Measurements from ENCODE around the gene BIRC6. TPM values are rescaled to one million over a fixed set of nuclear protein-coding genes. Genes with fewer than 3 reads are reported as not detected.
"Not testable (repeated sequence)": the region's sequence is repeated elsewhere in the genome, so short reads cannot be mapped to it uniquely, and the experiment has no call there.

Gene BIRC6
- total RNA-seq, 2 experiments from 2014 or later: 81.2 to 125 TPM

DNA sequence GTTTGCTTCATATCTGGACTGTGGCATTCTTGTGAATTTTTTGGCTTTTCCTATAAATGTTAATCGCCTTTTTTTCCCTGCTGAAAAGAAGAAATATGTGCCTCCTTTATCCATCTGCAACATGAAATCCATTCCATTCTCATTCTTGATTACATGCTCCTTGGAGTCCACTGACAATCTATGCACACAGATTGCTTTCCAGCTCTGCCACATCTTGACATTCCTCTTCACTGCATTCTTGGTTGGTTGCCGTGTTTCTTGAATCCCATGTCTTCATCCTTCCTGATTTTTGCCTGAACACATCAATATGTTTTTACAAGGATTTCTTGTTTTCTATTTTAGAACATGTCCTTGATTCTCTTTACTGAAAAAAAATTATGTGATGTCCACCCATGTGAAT, 26.7 kb upstream of the BIRC6 start:
- Histone ChIP-seq H3K4me1 (ENCODE audit: insufficient read depth, low read length, poor library complexity, severe bottlenecking) (no peaks in the 10 kb centered on the region), H3K9me3 (ENCODE audit: low read length) (no peaks in the 10 kb centered on the region), H4K20me1 (ENCODE audit: insufficient read depth, low read length) (no peaks in the 10 kb centered on the region), H3K79me2 (ENCODE audit: insufficient read depth, low read depth, low read length) (no peaks in the 10 kb centered on the region), H3K36me3 (ENCODE audit: insufficient read depth, low read length) (no peaks in the 10 kb centered on the region), H3K27ac (ENCODE audit: low read depth, low read length, poor library complexity, severe bottlenecking) (no peak overlapping the region), H2AFZ (ENCODE audit: low read length) (no peak overlapping the region), H3K9me2 (ENCODE audit: insufficient read depth, low read length) (no peaks in the 10 kb centered on the region), H3K4me3 (ENCODE audit: low read depth, low read length, poor library complexity, severe bottlenecking) (no peak overlapping the region), H3K4me2 (ENCODE audit: low read length) (no peak overlapping the region)
- no peak for DNase-seq (ENCODE audit: low spot score)
- ChIA-PET CTCF (ENCODE audit: unreplicated experiment) (no interaction called here), POLR2A (interaction anchor here (0.6 kb wide), 1 partner anchor 50 kb away, joined by 3 read pairs; no protein-coding TSS in a partner anchor)
- BruUV-seq (replicated peaks): no TSS peak
- TF ChIP-seq, protein P1, sequence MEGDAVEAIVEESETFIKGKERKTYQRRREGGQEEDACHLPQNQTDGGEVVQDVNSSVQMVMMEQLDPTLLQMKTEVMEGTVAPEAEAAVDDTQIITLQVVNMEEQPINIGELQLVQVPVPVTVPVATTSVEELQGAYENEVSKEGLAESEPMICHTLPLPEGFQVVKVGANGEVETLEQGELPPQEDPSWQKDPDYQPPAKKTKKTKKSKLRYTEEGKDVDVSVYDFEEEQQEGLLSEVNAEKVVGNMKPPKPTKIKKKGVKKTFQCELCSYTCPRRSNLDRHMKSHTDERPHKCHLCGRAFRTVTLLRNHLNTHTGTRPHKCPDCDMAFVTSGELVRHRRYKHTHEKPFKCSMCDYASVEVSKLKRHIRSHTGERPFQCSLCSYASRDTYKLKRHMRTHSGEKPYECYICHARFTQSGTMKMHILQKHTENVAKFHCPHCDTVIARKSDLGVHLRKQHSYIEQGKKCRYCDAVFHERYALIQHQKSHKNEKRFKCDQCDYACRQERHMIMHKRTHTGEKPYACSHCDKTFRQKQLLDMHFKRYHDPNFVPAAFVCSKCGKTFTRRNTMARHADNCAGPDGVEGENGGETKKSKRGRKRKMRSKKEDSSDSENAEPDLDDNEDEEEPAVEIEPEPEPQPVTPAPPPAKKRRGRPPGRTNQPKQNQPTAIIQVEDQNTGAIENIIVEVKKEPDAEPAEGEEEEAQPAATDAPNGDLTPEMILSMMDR (conservative IDR thresholded peaks at IDR 0.05; ENCODE audit: low read length): no peak
- TF ChIP-seq EZH2phosphoT487 (IDR thresholded peaks at IDR 0.05; ENCODE audit: borderline replicate concordance, low read depth, low read length): no peak
- intact Hi-C loops (cut with micrococcal nuclease; ENCODE audit: unreplicated experiment): no loop called here

DNA sequence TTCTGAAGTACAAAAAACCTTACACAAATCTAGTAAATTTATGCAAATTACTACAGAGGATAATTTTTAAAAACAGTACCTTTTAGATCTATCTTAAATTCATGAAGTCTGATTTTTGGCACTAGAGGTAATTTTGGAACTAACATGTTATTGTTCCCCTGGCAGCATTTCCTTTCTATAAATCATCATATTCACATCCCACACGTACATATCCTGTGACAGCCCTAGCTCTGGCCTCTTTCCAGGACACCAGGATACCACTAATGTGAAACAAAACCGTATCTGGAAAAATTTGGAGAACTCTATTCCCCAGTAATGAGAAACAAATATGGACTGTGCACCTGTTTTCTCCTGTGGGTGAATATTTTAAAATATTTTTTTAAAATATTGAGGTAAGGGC, 14.0 kb upstream of the BIRC6 start:
- no TSS peak for BruUV-seq (replicated peaks)
- intact Hi-C loops (cut with micrococcal nuclease; ENCODE audit: unreplicated experiment): no loop called here
- H2AFZ ChIP-seq (ENCODE audit: low read length): no peak overlapping the region
- H3K36me3 ChIP-seq (ENCODE audit: insufficient read depth, low read length): no peaks in the 10 kb centered on the region
- H3K27ac ChIP-seq (ENCODE audit: low read depth, low read length, poor library complexity, severe bottlenecking): no peak overlapping the region
- no peaks in the 10 kb centered on the region for H3K9me3 ChIP-seq (ENCODE audit: low read length)
- H3K79me2 ChIP-seq (ENCODE audit: insufficient read depth, low read depth, low read length): no peaks in the 10 kb centered on the region
- no peak for TF ChIP-seq EZH2phosphoT487 (IDR thresholded peaks at IDR 0.05; ENCODE audit: borderline replicate concordance, low read depth, low read length)
- TF ChIP-seq, protein P1 (conservative IDR thresholded peaks at IDR 0.05; ENCODE audit: low read length): no peak
- no peaks in the 10 kb centered on the region for H3K4me1 ChIP-seq (ENCODE audit: insufficient read depth, low read length, poor library complexity, severe bottlenecking)
- no peaks in the 10 kb centered on the region for H3K9me2 ChIP-seq (ENCODE audit: insufficient read depth, low read length)
- H4K20me1 ChIP-seq (ENCODE audit: insufficient read depth, low read length): no peaks in the 10 kb centered on the region
- no peak overlapping the region for H3K4me2 ChIP-seq (ENCODE audit: low read length)
- ChIA-PET POLR2A (no interaction called here), CTCF (ENCODE audit: unreplicated experiment) (no interaction called here)
- no peak for DNase-seq (ENCODE audit: low spot score)
- H3K4me3 ChIP-seq (ENCODE audit: low read depth, low read length, poor library complexity, severe bottlenecking): no peak overlapping the region

DNA sequence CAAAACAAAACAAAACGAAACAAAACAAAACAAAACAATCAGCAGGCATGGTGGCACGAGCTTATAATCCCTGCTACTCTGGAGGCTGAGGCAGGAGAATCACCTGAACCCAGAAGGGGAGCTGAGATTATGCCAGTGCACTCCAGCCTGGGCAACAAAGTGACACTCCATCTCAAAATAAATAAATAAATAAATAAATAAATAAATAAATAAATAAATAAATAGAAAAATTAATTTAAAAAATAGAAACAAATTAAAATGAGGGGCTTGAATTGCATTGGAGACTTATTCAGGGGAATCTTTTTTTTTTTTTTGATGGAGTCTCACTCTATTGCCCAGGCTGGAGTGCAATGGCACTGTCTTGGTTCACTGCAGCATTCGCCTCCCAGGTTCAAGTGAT, 6.0 kb upstream of the BIRC6 start:
- H3K4me2 ChIP-seq (ENCODE audit: low read length); H3K4me3 ChIP-seq (ENCODE audit: low read depth, low read length, poor library complexity, severe bottlenecking); POLR2A ChIA-PET; H2AFZ ChIP-seq (ENCODE audit: low read length); BruUV-seq (replicated peaks); intact Hi-C loops (cut with micrococcal nuclease; ENCODE audit: unreplicated experiment); H3K36me3 ChIP-seq (ENCODE audit: insufficient read depth, low read length); H4K20me1 ChIP-seq (ENCODE audit: insufficient read depth, low read length); H3K4me1 ChIP-seq (ENCODE audit: insufficient read depth, low read length, poor library complexity, severe bottlenecking); H3K9me2 ChIP-seq (ENCODE audit: insufficient read depth, low read length); H3K79me2 ChIP-seq (ENCODE audit: insufficient read depth, low read depth, low read length); CTCF ChIA-PET (ENCODE audit: unreplicated experiment); H3K9me3 ChIP-seq (ENCODE audit: low read length); DNase-seq (ENCODE audit: low spot score); H3K27ac ChIP-seq (ENCODE audit: low read depth, low read length, poor library complexity, severe bottlenecking): not testable (repeated sequence)
